Brain microvascular endothelial cell (primary cell): ENCODE results near the gene F11.
A peak's percentile ranks its signal among the peaks of the same experiment; 100 is the strongest.

Experiments used
- DNase-seq: peaks from one replicate; pipeline ENCODE4 v3.0.0-alpha.2; 2020
- H3K27ac ChIP-seq: fragments of 250-450 bp; sonication (Bioruptor Pico); 2 replicates; pipeline ENCODE4 v1.5.1; 2020; ENCODE audit warnings: mild to moderate bottlenecking, moderate library complexity
- H3K27me3 ChIP-seq: fragments of 250-450 bp; sonication (Bioruptor Pico); replicated peaks from 2 replicates; pipeline ENCODE4 v1.5.1; 2020; ENCODE audit warnings: mild to moderate bottlenecking
- H3K36me3 ChIP-seq: fragments of 250-450 bp; sonication (Bioruptor Pico); replicated peaks from 2 replicates; pipeline ENCODE4 v1.5.1; 2020; ENCODE audit warnings: mild to moderate bottlenecking
- H3K4me3 ChIP-seq: 2 replicates; pipeline ENCODE4 v1.5.1; 2011; ENCODE audit warnings: low read depth, mild to moderate bottlenecking, control low read depth, low read length, moderate library complexity
- in situ Hi-C: cut with HindIII; loops from 2 replicates; pipeline ENCODE4 v1.10.0; 2017; ENCODE audit warnings: low sequenced_read_pairs, low pct_ligation_motif_present
- TF ChIP-seq, protein P1 (sequence below): IDR thresholded peaks from 2 replicates; pipeline ENCODE4 v1.5.1; 2011; ENCODE audit warnings: low read depth, mild to moderate bottlenecking, moderate library complexity, low read length, control low read depth, inconsistent platforms; ENCODE audit errors: missing control alignments

The F11 gene

DNA sequence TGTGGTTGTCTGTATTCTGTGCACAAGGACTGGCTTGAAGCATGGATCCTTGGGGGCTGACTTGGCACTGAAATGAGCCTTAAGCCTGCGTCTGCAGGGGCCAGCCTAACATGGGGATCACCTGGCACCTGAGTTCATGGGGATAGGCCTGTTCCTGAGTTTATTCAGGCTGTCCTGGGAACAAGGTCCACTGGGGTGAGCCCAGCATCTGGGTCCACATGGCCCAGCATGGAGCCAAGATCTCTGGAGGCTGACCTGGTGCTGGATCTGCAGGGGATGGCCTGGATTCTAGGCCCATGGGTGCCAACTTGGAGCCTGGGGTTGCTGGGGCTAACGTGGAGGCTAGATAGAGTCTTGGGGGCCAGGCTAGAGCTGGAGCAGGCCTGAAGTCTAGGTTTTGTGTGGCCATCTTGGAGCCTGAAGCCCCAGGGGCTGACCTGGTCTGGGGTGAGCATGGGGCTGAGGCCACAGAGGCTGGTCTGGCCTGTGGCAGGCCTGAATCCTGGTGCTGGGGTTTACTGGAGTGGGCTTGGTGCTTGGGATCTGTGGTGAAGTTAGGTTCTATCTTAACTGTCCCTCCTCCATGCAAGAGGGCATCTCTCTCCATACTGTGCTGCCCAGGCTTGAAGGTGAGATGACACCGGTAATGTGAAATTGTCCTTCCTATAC lies 39.3 kb upstream of the F11 start:
- TF ChIP-seq, protein P1, sequence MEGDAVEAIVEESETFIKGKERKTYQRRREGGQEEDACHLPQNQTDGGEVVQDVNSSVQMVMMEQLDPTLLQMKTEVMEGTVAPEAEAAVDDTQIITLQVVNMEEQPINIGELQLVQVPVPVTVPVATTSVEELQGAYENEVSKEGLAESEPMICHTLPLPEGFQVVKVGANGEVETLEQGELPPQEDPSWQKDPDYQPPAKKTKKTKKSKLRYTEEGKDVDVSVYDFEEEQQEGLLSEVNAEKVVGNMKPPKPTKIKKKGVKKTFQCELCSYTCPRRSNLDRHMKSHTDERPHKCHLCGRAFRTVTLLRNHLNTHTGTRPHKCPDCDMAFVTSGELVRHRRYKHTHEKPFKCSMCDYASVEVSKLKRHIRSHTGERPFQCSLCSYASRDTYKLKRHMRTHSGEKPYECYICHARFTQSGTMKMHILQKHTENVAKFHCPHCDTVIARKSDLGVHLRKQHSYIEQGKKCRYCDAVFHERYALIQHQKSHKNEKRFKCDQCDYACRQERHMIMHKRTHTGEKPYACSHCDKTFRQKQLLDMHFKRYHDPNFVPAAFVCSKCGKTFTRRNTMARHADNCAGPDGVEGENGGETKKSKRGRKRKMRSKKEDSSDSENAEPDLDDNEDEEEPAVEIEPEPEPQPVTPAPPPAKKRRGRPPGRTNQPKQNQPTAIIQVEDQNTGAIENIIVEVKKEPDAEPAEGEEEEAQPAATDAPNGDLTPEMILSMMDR: no peak
- in situ Hi-C loops: no loop called here

DNA sequence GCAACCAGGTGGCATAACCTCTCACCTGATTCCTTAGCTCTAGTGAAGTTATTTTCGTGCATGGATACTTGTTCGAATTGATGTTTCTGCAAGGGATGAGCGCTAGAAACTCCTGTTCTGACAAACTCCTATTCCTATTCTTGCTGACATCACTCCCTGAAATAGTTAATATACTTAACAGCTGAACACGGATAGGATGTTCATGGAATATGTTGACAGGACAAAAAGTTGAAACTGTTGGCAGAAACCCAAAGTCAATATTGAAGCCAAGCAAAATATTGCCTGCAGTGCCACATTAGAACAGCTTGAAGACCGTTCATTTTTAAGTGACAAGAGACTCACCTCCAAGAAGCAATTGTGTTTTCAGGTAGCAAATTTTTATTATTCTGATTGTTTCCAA lies 38.8 kb upstream of the F11 start, which contains the start of gene KLKB1:
KLKB1 (plus strand) TSS at position 287 of the 400 bp plus-strand sequence. CDS start 689 bp downstream, outside the sequence.
- no peak within 1 kb of the TSS for H3K4me3 ChIP-seq

More for the DNA sequence above, 39.3 kb upstream of the F11 start:
- Histone ChIP-seq H3K4me3 (no peak overlapping the region), H3K36me3 (no peaks in the 10 kb centered on the region), H3K27ac (no peak overlapping the region), H3K27me3 (no peaks in the 10 kb centered on the region)
- no peak for DNase-seq

DNA sequence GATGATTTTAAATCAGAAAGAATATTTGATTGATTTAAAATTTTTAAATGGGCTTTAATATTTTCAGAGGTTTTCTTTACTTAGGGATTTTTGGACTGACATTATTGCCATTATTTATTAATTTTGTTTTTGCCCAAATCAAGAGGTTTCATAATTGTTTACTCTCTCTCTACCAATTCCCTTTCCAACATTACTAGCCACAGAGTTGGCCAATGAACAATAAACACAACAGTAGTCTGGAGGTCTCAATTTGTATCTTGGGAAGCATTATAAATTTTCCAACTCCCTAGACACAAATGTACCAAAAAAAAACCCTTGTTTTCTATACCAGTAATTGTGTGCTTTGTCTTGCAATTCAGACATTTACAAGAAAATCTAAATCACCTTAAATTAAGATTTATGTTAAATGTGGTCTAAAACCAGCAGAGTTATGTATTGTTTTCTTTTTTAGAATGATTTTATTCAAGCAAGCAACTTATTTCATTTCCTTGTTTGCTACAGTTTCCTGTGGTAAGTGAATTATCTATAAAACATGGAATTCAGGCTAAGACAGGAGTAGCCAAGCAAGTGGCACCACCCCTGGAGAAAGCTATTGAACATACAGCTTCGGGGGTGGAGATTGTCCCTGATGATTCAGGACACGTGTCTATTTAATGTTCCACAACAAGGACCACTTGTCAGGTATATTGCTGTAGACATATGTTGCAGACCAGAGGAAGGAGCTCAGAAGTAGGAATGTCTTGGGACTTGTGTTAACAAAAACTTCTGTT lies 38.1 kb upstream of the F11 start:
- Histone ChIP-seq H3K27ac (no peak overlapping the region), H3K4me3 (no peak overlapping the region), H3K27me3 (no peaks in the 10 kb centered on the region), H3K36me3 (no peaks in the 10 kb centered on the region)
- in situ Hi-C loops: no loop called here
- TF ChIP-seq, protein P1: no peak
- no peak for DNase-seq

More for the DNA sequence above, 38.8 kb upstream of the F11 start, which contains the start of gene KLKB1:
- DNase-seq: peak; percentile 52
- H3K36me3 ChIP-seq: no peaks in the 10 kb centered on the region
- H3K27me3 ChIP-seq: no peaks in the 10 kb centered on the region
- H3K27ac ChIP-seq: no peak within 1 kb of the TSS
- TF ChIP-seq, protein P1: no peak
- in situ Hi-C loops: no loop called here

GRCh38 chr4:186228514-186228894 lies 37.5 kb upstream of the F11 start:
- Histone ChIP-seq H3K36me3 (no peaks in the 10 kb centered on the region), H3K4me3 (no peak overlapping the region), H3K27me3 (no peaks in the 10 kb centered on the region), H3K27ac (no peak overlapping the region)
- DNase-seq: no peak
- in situ Hi-C loops: no loop called here
- TF ChIP-seq, protein P1: no peak

DNA sequence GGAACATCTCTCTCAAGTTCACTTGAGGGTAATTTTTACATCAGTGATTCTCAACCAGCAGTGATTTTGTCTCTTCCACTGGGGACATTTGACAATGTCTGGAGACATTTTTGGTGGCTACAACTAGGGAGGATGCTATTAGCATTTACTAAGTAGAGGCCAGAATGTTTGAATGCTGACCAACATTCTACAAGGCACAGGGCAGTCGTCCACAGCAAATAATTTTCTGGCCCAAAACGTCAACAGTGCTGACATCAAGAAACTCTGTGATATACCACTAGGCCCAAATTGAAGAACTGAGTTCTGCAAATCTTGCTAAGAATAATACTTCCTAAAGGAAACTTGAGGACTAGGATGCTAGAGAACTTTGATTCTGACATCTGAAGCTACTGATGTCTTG lies 31.6 kb upstream of the F11 start:
- no peak overlapping the region for H3K4me3 ChIP-seq
- no peak for DNase-seq
- no peaks in the 10 kb centered on the region for H3K27me3 ChIP-seq
- H3K27ac ChIP-seq: no peak overlapping the region
- TF ChIP-seq, protein P1: no peak
- no peaks in the 10 kb centered on the region for H3K36me3 ChIP-seq
- in situ Hi-C loops: no loop called here
